Astrocyte (in vitro differentiated cells and primary cell): Measurements from ENCODE around the gene IWS1. TPM values are rescaled to one million over a fixed set of nuclear protein-coding genes. Genes with fewer than 3 reads are reported as not detected.

ENCODE experiments used
- DNase-seq: peaks from one replicate; pipeline ENCODE4 v3.0.0-alpha.2; 2010; ENCODE audit warnings: low read depth
- FAIRE-seq: peaks from 2 replicates; lab custom pipeline; 2011; peaks lifted over from hg19 to GRCh38; lab: Jason Lieb, UNC
- H2AFZ ChIP-seq: 2 replicates; pipeline ENCODE4 v1.6.0; 2012; ENCODE audit warnings: low read depth, low read length, inconsistent platforms
- H3K27ac ChIP-seq: 2 replicates; pipeline ENCODE4 v1.5.1; 2011; ENCODE audit warnings: low read depth, low read length, inconsistent platforms
- H3K27me3 ChIP-seq: 2 replicates; pipeline ENCODE4 v1.6.0; 2011; ENCODE audit warnings: low read length, inconsistent platforms; ENCODE audit not compliant: insufficient read depth
- H3K36me3 ChIP-seq: 2 replicates; pipeline ENCODE4 v1.5.1; 2011; ENCODE audit warnings: low read length, inconsistent platforms; ENCODE audit not compliant: insufficient read depth
- H3K4me1 ChIP-seq: 2 replicates; pipeline ENCODE4 v1.5.1; 2011; ENCODE audit warnings: low read length, inconsistent platforms; ENCODE audit not compliant: insufficient read depth
- H3K4me2 ChIP-seq: 2 replicates; pipeline ENCODE4 v1.6.0; 2012; ENCODE audit warnings: low read length, inconsistent platforms
- H3K4me3 ChIP-seq: 2 replicates; pipeline ENCODE4 v1.5.1; 2011; ENCODE audit warnings: low read depth, mild to moderate bottlenecking, low read length, inconsistent platforms; ENCODE audit not compliant: insufficient read depth
- H3K79me2 ChIP-seq: 2 replicates; pipeline ENCODE4 v1.6.0; 2012; ENCODE audit warnings: mild to moderate bottlenecking, low read length, inconsistent platforms; ENCODE audit not compliant: insufficient read depth
- H3K9ac ChIP-seq: 2 replicates; pipeline ENCODE4 v1.6.0; 2012; ENCODE audit warnings: mild to moderate bottlenecking, low read length, inconsistent platforms
- H3K9me3 ChIP-seq: 2 replicates; pipeline ENCODE4 v1.5.1; 2012; ENCODE audit warnings: low read depth, mild to moderate bottlenecking, low read length, inconsistent platforms; ENCODE audit not compliant: insufficient read depth
- H4K20me1 ChIP-seq: 2 replicates; pipeline ENCODE4 v1.6.0; 2012; ENCODE audit warnings: low read length, inconsistent platforms; ENCODE audit not compliant: insufficient read depth
- H3K27ac Mint-ChIP-seq: one replicate; pipeline ENCODE4 v1.8.0; 2021; ENCODE audit warnings: mild to moderate bottlenecking, mixed read lengths; ENCODE audit not compliant: unreplicated experiment
- H3K27me3 Mint-ChIP-seq: one replicate; pipeline ENCODE4 v1.8.0; 2021; ENCODE audit warnings: low read depth, mixed read lengths; ENCODE audit not compliant: unreplicated experiment
- H3K36me3 Mint-ChIP-seq: one replicate; pipeline ENCODE4 v1.8.0; 2021; ENCODE audit warnings: low read depth, mixed read lengths; ENCODE audit not compliant: unreplicated experiment
- H3K4me1 Mint-ChIP-seq: one replicate; pipeline ENCODE4 v1.8.0; 2021; ENCODE audit warnings: low read depth, mixed read lengths; ENCODE audit not compliant: unreplicated experiment
- H3K4me3 Mint-ChIP-seq: one replicate; pipeline ENCODE4 v1.8.0; 2021; ENCODE audit warnings: mild to moderate bottlenecking, moderate library complexity, mixed read lengths; ENCODE audit not compliant: unreplicated experiment
- H3K9me3 Mint-ChIP-seq: one replicate; pipeline ENCODE4 v1.8.0; 2021; ENCODE audit warnings: mild to moderate bottlenecking, mixed read lengths; ENCODE audit not compliant: unreplicated experiment
- CTCF ChIP-seq: IDR thresholded peaks from 2 replicates; pipeline ENCODE4 v1.5.1; 2011; ENCODE audit warnings: low read depth, mild to moderate bottlenecking, inconsistent platforms, low read length, moderate library complexity; ENCODE audit not compliant: insufficient read depth
- EZH2 ChIP-seq: IDR thresholded peaks from 2 replicates; pipeline ENCODE4 v1.6.1; 2012; ENCODE audit warnings: mild to moderate bottlenecking, low read length, inconsistent platforms; ENCODE audit not compliant: insufficient read depth
- total RNA-seq: library from RNA; stranded (reverse); gene quantifications from 2 replicates; pipeline ENCODE4 v1.2.1, GENCODE V29; 2021

The IWS1 gene
- total RNA-seq, 1 donor from 2014 or later, result 56.2 TPM

- peaks cover 71% of the 10 kb centered on the region for H3K4me1 Mint-ChIP-seq
These were observed 14.4 kb downstream of the IWS1 start for GRCh38 chr2:127511917-127512316.

GRCh38 chr2:127511090-127511695, 15.1 kb downstream of the IWS1 start:
- Mint-ChIP-seq H3K27ac (no peak overlapping the region), H3K27me3 (no peaks in the 10 kb centered on the region), H3K4me3 (no peak overlapping the region), H3K9me3 (no peaks in the 10 kb centered on the region), H3K4me1 (peaks cover 75% of the 10 kb centered on the region), H3K36me3 (peaks cover 9% of the 10 kb centered on the region)
- DNase-seq, result no peak
- no peak for FAIRE-seq
- TF ChIP-seq EZH2 (no peak), CTCF (no peak)
- Histone ChIP-seq H3K9me3 (no peaks in the 10 kb centered on the region), H3K9ac (no peak overlapping the region), H3K4me1 (peaks cover 22% of the 10 kb centered on the region), H3K27me3 (no peaks in the 10 kb centered on the region), H3K4me3 (no peak overlapping the region), H3K27ac (no peak overlapping the region), H2AFZ (no peak overlapping the region), H3K36me3 (peaks cover 10% of the 10 kb centered on the region), H3K79me2 (peaks cover 88% of the 10 kb centered on the region), H4K20me1 (peaks cover 72% of the 10 kb centered on the region), H3K4me2 (no peak overlapping the region)

More at GRCh38 chr2:127511917-127512316, 14.4 kb downstream of the IWS1 start:
- Histone ChIP-seq H3K4me1 (peaks cover 26% of the 10 kb centered on the region), H3K27me3 (no peaks in the 10 kb centered on the region), H3K4me2 (no peak overlapping the region), H2AFZ (no peak overlapping the region), H3K79me2 (peaks cover 88% of the 10 kb centered on the region), H3K27ac (no peak overlapping the region), H3K9ac (no peak overlapping the region), H3K36me3 (peaks cover 10% of the 10 kb centered on the region), H4K20me1 (peaks cover 78% of the 10 kb centered on the region), H3K9me3 (no peaks in the 10 kb centered on the region), H3K4me3 (no peak overlapping the region)
- FAIRE-seq, result no peak
- Mint-ChIP-seq H3K27me3 (no peaks in the 10 kb centered on the region), H3K27ac (no peak overlapping the region), H3K36me3 (peaks cover 9% of the 10 kb centered on the region), H3K4me3 (no peak overlapping the region), H3K9me3 (no peaks in the 10 kb centered on the region)
- TF ChIP-seq EZH2 (no peak), CTCF (no peak)
- no peak for DNase-seq

- Mint-ChIP-seq H3K4me1 (peaks cover 69% of the 10 kb centered on the region), H3K9me3 (no peaks in the 10 kb centered on the region), H3K4me3 (no peak overlapping the region), H3K27me3 (no peaks in the 10 kb centered on the region), H3K27ac (no peak overlapping the region), H3K36me3 (peaks cover 13% of the 10 kb centered on the region)
- FAIRE-seq, result no peak
- no peak for DNase-seq
- Histone ChIP-seq H4K20me1 (peaks cover 66% of the 10 kb centered on the region), H3K4me1 (peaks cover 17% of the 10 kb centered on the region), H3K79me2 (peaks cover 87% of the 10 kb centered on the region), H2AFZ (no peak overlapping the region), H3K4me3 (no peak overlapping the region), H3K27ac (no peak overlapping the region), H3K9ac (no peak overlapping the region), H3K36me3 (peaks cover 11% of the 10 kb centered on the region), H3K9me3 (no peaks in the 10 kb centered on the region), H3K27me3 (no peaks in the 10 kb centered on the region), H3K4me2 (no peak overlapping the region)
- no peak for TF ChIP-seq EZH2
These were observed 16.2 kb downstream of the IWS1 start for GRCh38 chr2:127510073-127510472.
